Muscle layer of duodenum (tissue), 2 donors: ENCODE data around the gene C16orf86.

Experiments used
- H3K27ac ChIP-seq: one replicate; pipeline ENCODE4 v1.7.0; 2013; ENCODE audit warnings: mild to moderate bottlenecking, low read length
- H3K27me3 ChIP-seq: one replicate; pipeline ENCODE4 v1.7.0; 2013; ENCODE audit warnings: low read depth, mild to moderate bottlenecking, control low read depth, low read length
- H3K36me3 ChIP-seq, 2 donors: one replicate each; pipeline ENCODE4 v1.7.0; 2013; ENCODE audit warnings: low read length in 2 of 2, control low read depth in 1 of 2, mild to moderate bottlenecking in 1 of 2; ENCODE audit not compliant: insufficient read depth in 2 of 2, control insufficient read depth in 1 of 2
- H3K4me1 ChIP-seq, 2 donors: one replicate each; pipeline ENCODE4 v1.7.0; 2013; ENCODE audit warnings: low read length in 2 of 2, mild to moderate bottlenecking in 2 of 2, control low read depth in 1 of 2, moderate library complexity in 1 of 2; ENCODE audit not compliant: insufficient read depth in 2 of 2, control insufficient read depth in 1 of 2
- H3K4me3 ChIP-seq, 2 donors: one replicate each; pipeline ENCODE4 v1.7.0; 2013; ENCODE audit warnings: low read length in 2 of 2, low read depth in 1 of 2, mild to moderate bottlenecking in 1 of 2
- H3K9me3 ChIP-seq, 2 donors: one replicate each; pipeline ENCODE4 v1.7.0; 2013; ENCODE audit warnings: low read length in 2 of 2, control low read depth in 1 of 2, mild to moderate bottlenecking in 1 of 2; ENCODE audit not compliant: control insufficient read depth in 1 of 2
- donor health status: healthy.

The C16orf86 gene

GRCh38 chr16:67647681-67648080 lies 18.9 kb upstream of the C16orf86 start:
- H3K4me1 ChIP-seq: peaks cover 0 to 21% of the 10 kb centered on the region in 2 donors
- peaks cover 0 to 2% of the 10 kb centered on the region in 2 donors for H3K9me3 ChIP-seq
- H3K4me3 ChIP-seq: no peak overlapping the region
- no peaks in the 10 kb centered on the region for H3K36me3 ChIP-seq
- H3K27me3 ChIP-seq: peaks cover 22% of the 10 kb centered on the region
- no peak overlapping the region for H3K27ac ChIP-seq

GRCh38 chr16:67648088-67648763 lies 18.4 kb upstream of the C16orf86 start:
- peaks cover 22% of the 10 kb centered on the region for H3K27me3 ChIP-seq
- no peak overlapping the region for H3K27ac ChIP-seq
- no peak overlapping the region for H3K4me3 ChIP-seq

GRCh38 chr16:67648764-67649407 lies 17.7 kb upstream of the C16orf86 start:
- H3K9me3 ChIP-seq: no peaks in the 10 kb centered on the region
- H3K4me3 ChIP-seq: no peak overlapping the region
- peaks cover 25% of the 10 kb centered on the region for H3K27me3 ChIP-seq
- no peaks in the 10 kb centered on the region for H3K36me3 ChIP-seq
- H3K4me1 ChIP-seq: peaks cover 0 to 29% of the 10 kb centered on the region in 2 donors
- H3K27ac ChIP-seq: no peak overlapping the region

More at GRCh38 chr16:67648088-67648763, 18.4 kb upstream of the C16orf86 start:
- no peaks in the 10 kb centered on the region for H3K9me3 ChIP-seq
- H3K4me1 ChIP-seq: peaks cover 0 to 23% of the 10 kb centered on the region in 2 donors
- no peaks in the 10 kb centered on the region for H3K36me3 ChIP-seq

GRCh38 chr16:67649494-67649931 lies 17.1 kb upstream of the C16orf86 start:
- no peaks in the 10 kb centered on the region for H3K36me3 ChIP-seq
- no peak overlapping the region for H3K4me3 ChIP-seq
- peaks cover 0 to 30% of the 10 kb centered on the region in 2 donors for H3K4me1 ChIP-seq
- H3K27ac ChIP-seq: no peak overlapping the region
- H3K27me3 ChIP-seq: peaks cover 30% of the 10 kb centered on the region
- no peaks in the 10 kb centered on the region for H3K9me3 ChIP-seq

DNA sequence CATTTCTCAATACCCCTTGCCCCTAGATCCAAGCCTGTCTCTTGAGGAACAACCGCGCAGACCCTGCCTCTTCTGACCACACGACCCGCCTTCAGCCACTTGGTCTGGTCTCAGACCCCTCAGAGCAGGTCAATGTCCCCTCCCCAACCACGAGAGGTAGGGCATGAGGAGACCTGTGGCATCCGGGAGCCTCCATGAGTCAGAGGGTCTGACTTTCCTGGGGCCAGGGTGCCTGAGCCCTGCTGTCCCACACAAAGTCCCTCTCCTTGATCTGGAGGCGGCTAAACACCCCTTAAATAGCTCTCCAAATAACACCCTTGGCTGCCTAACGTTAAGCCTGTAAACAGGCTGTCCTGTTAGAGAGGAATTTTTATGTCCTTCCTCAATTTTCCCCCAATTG lies 16.6 kb upstream of the C16orf86 start:
- peaks cover 0 to 27% of the 10 kb centered on the region in 2 donors for H3K4me1 ChIP-seq
- peaks cover 34% of the 10 kb centered on the region for H3K27me3 ChIP-seq
- no peaks in the 10 kb centered on the region for H3K36me3 ChIP-seq
- no peak overlapping the region for H3K27ac ChIP-seq
- no peak overlapping the region for H3K4me3 ChIP-seq
- H3K9me3 ChIP-seq: no peaks in the 10 kb centered on the region

DNA sequence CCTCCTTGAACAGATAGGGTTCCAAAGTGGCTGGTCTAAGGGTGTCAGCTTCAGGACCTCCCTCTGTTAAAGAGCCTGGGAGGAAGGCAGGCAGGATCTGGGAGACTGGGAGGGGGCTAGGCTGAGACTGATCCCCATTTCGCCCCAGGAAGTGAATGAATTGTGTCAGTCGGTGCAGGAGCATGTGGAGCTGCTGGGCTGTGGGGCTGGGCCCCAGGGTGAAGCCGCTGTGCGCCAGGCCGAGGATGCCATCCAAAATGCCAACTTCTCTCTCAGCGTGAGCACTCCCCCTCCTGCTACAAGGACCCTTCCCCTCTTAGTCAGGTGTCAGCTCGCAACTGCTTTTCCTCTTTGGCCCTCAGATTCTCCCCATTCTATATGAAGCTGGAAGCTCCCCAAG lies 15.6 kb upstream of the C16orf86 start:
- Histone ChIP-seq H3K36me3 (no peaks in the 10 kb centered on the region), H3K4me3 (no peak overlapping the region), H3K9me3 (no peaks in the 10 kb centered on the region), H3K4me1 (peaks cover 0 to 22% of the 10 kb centered on the region in 2 donors), H3K27ac (no peak overlapping the region), H3K27me3 (peaks cover 24% of the 10 kb centered on the region)

- no peak overlapping the region for H3K4me3 ChIP-seq
- peaks cover 24% of the 10 kb centered on the region for H3K27me3 ChIP-seq
Observed at GRCh38 chr16:67651847-67652246, 14.8 kb upstream of the C16orf86 start.

GRCh38 chr16:67652578-67653127 lies 14.0 kb upstream of the C16orf86 start:
- Histone ChIP-seq H3K4me1 (peaks cover 0 to 22% of the 10 kb centered on the region in 2 donors), H3K36me3 (peaks cover 0 to 7% of the 10 kb centered on the region in 2 donors), H3K27me3 (peaks cover 24% of the 10 kb centered on the region), H3K4me3 (peak overlapping the region in 1 of 2 donors; percentile 48), H3K9me3 (no peaks in the 10 kb centered on the region), H3K27ac (no peak overlapping the region)

More at GRCh38 chr16:67651847-67652246, 14.8 kb upstream of the C16orf86 start:
- Histone ChIP-seq H3K9me3 (no peaks in the 10 kb centered on the region), H3K27ac (no peak overlapping the region), H3K4me1 (peaks cover 0 to 22% of the 10 kb centered on the region in 2 donors), H3K36me3 (no peaks in the 10 kb centered on the region)

DNA sequence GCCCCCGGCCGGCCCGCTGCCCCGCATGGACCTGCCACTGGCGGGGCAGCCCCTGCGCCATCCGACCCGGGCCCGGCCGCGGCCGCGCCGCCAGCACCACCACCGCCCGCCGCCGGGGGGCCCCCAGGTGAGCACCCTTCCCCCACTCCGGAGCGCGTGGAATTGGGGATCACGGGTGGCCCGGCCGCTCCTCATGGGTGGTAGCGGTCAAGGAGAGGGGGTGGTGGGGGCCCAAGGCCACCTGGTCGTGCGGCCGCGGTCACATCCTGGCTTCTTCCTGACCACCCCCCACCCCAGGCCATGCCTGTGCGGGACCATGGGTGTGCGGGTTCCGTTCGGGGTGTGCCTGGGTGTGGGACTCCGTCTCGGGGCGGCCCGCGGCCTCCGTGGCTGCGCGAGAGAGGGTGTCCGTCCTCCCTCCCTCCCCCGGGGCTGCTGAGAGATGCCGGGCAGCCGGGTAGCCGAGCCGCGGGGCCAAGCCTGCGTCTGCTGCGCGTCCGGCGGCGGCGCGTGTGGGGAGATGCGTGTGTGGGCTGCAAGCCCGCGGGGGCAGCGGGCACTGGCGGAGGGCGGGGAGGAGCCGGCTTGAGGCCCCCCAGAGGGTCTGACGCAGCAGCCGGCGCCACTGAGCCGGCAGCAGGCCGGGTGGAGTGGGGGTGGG lies 13.4 kb upstream of the C16orf86 start:
- Histone ChIP-seq H3K36me3 (peaks cover 0 to 12% of the 10 kb centered on the region in 2 donors), H3K27me3 (peaks cover 21% of the 10 kb centered on the region), H3K27ac (no peak overlapping the region), H3K9me3 (no peaks in the 10 kb centered on the region), H3K4me1 (peaks cover 0 to 20% of the 10 kb centered on the region in 2 donors), H3K4me3 (peak overlapping the region in 1 of 2 donors; percentile 48)

- H3K4me3 ChIP-seq: peak overlapping the region in 1 of 2 donors; percentile 48
- peaks cover 0 to 12% of the 10 kb centered on the region in 2 donors for H3K36me3 ChIP-seq
- H3K9me3 ChIP-seq: no peaks in the 10 kb centered on the region
- H3K27me3 ChIP-seq: peaks cover 15% of the 10 kb centered on the region
- H3K27ac ChIP-seq: no peak overlapping the region
- peaks cover 0 to 21% of the 10 kb centered on the region in 2 donors for H3K4me1 ChIP-seq
Observed at GRCh38 chr16:67653789-67654402, 12.7 kb upstream of the C16orf86 start.
